Inflammatory macrophage (primary cell): Measurements from ENCODE around the gene FNIP1.
A peak's percentile ranks its signal among the peaks of the same experiment; 100 is the strongest.
"Not testable (repeated sequence)": the region's sequence is repeated elsewhere in the genome, so short reads cannot be mapped to it uniquely, and the experiment has no call there.

Source experiments
- DNase-seq, 2 donors: peaks; one replicate each; pipeline ENCODE4 v3.0.0-alpha.2; 2020 to 2022

FNIP1 gene

DNA sequence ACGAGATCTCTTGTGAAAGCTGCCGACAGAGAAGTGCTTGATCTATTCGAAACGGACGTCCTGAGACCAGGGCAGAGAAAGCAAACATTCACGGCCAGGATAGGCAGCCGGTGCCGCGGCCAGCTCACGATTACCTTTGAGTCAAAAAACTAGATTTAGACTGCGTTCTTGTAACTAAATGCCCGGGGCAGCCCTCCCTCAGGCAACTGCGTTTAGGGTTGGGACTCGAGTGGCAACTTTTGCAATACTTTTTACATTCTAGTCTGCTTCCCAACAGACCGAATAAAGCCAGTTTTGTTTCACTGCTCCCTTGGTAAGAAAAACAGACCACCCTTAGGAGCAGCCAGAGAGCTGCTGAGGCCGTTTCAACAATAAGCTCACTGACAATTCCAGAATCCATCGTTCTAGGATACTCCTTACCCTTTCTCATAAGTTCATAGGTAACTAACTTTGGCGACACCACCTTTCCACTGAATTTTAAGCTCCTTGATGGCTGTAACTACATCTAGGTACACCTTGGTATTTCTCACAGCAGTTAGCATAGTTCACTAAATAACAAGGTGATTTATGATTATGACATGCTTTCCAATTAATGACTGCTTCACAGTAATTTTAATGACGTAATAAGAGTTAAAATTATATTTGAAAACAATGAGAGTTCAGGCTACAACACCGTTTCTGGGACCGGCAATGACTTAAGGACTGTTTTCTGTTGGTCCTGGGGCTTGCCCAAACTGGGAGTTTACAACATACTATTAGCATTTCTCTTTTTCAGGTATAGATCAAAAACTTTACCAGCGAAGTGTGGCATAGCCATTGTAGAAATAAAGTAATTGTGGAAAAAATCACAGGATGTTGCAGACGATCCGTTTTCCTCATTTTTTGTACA lies 160.9 kb downstream of the FNIP1 start:
- DNase-seq, result peak; percentile 26 to 31

DNA sequence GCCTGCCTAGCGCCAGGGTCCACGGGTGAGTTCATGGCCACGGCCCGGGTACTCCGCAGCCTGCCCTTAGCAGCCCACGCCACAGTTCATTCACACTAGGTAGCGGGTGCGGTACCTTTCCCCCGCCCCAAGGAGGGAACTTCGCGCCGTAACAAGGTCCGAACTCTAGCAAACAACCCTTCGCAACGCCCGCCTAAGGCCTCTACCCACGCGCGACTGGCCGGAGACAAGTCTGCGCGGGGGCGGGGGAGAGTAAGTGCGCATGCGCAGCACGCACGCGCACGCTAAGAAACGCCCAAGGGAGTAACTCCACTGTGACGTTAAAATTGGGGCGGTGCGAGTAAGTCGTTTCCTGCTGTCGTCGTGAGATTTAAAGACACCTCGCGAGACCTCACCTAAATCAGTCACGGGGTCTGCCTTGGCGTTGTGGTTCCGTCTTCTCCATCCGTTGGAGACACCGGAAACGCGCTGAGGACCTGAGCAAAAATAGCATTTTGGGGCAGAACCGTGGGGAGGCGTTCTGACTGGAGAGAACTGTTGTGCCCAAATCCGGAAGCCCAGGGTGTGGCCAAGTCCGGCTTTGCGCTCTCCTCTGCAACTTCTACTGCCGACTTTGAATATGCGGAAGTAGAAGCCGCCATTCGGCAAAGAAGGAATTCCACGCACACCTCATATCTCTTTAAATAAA lies 161.7 kb downstream of the FNIP1 start, which contains the start of gene RAPGEF6:
TSS of gene RAPGEF6 (minus strand) at position 234 of the 688 bp plus-strand sequence. CDS start at position 35, 199 bp downstream.
- peak; percentile 100 for DNase-seq

DNA sequence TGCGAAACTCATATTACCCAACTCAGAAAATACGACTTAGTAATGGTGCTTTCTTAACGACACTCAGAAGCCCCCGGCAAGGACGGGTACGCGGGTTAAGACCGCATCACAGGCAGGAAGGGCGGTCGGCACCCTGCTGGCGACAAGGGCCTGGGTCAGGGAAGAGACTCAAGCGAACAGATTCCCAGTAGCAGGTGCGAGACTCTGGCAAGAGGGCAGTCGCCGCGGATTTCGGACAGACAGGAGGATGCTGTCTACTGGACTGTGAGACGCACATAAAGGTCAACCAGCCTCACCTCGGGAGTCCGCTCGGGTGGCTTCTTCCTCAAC lies 162.2 kb downstream of the FNIP1 start:
- peak; percentile 46 to 54 for DNase-seq

DNA sequence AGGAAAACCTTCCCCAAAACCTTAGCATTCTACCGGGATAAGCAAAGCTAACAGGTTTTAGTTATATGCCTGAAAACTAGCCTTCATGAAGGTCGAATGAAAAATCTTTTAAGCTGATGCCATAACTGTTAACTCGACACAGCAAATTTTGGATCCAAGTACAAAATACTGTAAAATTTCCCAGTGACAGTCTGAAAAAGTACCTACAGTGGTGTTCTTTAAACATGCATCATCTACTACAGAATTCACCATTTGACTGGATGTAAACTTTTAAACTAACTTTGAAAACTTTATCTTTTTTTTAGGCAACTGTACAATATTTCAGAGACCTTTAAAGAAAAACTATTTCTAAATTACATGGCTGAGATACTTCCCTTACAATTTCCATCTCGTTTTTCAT lies 162.6 kb downstream of the FNIP1 start:
- DNase-seq, result no peak

DNA sequence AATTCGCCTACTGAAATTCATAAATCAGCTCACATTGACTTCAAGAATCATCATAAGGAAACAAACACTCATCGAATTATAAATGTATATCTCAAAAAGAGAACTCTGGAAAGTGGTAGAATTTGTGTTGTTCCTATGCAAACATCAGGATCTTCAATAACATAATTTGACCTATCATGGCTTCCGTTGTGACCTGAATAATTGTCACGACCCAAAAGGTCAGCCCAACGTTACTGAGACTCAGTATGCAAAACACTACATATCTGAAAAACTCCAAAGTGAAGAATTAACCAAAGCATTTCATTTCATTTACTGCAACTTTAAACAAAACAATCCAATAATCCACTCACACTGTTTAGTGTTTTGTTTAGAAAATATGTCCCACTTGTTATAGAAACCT lies 163.0 kb downstream of the FNIP1 start:
- peak in 1 of 2 donors; percentile 17 for DNase-seq

DNA sequence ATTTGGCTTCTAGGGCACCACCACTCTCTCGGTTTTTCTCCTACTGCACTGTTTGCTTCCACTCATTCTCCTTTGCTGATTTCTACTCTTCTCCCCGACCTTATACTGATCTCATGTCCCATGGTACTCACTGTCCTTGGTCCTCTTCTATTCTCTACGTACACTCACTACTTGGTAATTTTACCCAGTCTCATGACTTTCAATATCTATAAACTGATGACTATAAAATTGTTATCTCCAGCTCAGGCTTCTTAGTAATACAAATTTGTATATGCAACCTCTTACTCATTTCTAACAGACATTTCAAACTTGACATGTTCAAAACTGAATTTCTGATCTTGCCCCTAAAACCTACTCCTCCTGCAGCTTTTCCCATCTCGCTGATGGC lies 165.9 kb downstream of the FNIP1 start:
- DNase-seq, result no peak

DNA sequence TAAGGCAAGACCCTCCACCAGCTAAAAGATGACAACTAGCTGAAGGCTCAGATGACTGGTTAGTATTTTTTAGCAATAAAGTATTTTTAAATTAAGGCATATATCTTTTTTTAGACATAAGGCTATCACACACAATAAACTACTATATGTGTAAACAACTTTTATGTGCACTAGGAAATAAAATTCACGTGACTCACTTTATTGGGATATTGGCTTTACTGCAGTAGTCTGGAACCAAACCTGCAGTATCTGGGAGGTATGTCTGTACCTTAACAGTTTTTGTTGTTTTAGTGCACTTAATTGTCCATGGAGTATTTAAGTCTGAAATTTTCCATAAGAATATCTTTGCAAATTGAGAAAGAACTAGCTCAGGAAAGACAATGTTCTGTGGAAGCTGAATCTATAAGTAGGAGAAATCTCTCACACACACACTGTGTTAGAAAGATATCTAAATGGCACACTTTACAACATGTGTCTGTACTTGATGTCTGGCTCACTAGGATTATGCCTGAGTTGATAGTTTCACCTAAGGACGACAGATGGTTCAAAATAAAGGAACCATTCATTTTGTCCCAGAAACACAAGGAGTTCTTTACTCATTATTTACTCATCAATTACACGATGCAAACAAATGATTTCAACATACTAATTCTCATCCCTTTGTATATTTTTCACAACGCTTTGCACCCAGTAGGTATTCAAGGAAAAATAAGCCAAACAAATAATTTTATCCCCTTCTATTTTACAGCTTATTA lies 166.4 kb downstream of the FNIP1 start:
- no peak for DNase-seq

DNA sequence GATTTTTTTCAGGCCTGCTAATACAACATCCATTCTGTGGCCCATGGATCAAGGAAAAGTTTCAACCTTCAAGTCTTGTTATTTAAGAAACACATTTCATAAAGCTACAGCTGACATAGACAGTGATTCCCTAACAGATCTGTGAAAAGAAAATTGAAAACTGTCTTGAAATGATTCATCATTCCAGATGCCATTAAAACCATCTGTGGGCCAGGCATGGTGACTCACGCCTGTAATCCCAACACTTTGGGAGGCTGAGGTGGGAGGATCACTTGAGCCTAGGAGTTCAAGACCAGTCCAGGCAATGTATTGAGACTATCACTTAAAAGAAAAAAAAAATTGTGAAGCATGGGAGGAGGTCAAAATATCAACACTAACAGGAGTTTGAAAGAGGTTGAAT lies 167.8 kb downstream of the FNIP1 start:
- no peak for DNase-seq

DNA sequence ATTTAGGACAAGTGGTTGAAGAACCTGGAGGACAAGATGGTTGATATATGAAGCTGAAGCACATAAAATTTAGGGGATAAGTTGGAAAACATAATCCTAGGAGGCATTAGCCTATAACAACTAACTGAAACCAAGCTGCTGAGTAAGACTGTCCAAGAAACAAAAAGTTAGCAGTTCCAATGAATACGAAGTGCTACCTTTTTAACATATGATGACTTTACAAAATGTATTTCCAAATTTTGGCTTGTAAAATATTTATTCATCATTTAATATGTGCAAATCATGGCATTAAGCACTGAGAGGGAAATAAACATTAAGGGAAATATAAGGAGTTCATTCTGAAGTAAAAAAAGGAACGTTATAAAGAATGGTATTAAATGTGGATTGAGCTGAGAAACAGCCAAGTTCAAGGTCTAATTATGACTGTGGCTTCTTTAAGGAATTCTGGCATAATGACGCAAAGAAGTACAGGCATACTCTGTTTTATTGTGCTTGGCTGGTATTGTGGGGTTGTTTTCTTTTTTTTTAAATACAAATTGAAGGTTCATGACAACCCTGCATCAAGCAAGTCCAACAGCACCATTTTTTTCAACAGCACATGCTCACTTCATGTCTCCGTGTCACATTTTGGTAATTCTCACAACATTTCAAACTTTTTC lies 169.5 kb downstream of the FNIP1 start:
- no peak for DNase-seq

DNA sequence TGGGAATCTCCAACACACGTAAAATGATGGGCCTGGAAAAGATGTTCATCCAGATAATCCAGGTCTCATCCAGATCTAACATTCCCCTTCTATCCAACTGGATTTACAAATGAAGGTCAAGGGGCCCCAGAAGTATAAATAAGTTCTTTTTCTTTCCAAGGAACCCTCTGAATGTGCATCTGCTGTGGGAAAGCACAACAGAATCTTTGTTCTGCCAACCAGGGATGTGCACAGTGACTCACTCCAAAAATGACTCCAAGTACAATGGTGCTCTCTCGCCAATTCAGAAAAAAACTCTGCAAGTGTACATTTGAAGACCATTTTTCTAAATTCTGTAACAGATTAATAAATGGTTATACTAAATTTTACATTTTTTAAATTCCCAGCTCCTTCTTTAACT lies 174.2 kb downstream of the FNIP1 start:
- DNase-seq, result no peak

DNA sequence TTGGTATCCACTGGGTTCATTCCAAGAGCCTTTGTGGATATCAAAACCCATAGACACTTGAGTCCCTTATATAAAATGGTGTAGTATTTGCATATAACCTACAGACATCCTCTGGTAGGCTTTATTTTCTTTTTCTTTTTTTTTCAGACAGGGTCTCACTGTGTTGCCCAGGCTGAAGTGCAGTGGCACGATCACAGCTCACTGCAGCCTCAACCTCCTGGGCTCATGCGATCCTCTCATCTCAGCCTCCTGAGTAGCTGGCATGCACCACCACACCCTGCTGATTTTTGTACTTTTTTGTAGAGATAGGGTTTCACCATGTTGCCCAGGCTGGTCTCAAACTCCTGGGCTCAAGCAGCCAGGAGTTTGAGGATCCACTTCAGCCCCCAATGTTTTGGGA lies 175.7 kb downstream of the FNIP1 start:
- not testable (repeated sequence) for DNase-seq

DNA sequence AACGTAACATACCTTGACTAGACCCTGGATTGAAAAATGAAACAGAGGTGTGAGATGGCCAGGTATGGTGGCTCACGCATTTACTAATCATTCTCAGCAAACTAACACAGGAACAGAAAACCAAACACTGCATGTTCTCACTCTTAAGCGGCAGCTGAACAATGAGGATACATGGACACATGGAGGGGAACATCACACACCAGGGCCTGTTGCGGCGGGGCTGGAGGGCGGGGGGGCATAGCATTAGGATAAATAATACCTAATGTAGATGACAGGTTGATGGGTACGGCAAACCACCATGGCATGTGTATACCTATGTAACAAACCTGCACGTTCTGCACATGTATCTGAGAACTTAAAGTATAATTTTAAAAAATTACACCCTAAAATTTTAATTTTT lies 177.7 kb downstream of the FNIP1 start:
- DNase-seq, result no peak

DNA sequence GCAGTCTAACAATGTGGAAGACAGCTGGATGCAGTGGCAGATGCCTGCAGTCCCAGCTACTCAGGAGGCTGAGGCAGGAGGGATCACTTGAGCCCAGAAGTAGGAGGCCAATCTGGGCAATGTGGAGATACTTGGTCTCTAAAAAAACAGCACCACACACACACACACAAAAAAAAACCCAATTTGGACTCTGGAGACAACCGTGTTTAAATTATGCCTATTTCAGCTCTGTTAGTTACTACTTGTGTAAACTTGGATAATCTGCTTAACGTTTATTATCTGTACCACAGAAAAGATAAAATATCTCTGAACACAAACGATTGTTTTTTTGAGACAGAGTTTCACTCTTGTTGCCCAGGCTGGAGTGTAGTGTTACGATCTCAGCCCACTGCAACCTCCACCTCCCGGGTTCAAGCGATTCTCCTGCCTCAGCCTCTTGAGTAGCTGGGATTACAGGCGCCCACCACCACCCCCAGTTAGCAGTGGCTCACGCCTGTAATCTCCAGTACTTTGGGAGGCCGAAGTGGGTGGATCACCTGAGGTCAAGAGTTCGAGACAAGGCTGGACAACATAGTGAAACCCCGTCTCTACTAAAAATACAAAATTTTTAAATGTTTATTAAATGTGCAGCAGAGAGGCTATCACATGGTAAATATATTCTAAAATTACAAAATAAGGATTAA lies 179.5 kb downstream of the FNIP1 start:
- DNase-seq, result no peak

DNA sequence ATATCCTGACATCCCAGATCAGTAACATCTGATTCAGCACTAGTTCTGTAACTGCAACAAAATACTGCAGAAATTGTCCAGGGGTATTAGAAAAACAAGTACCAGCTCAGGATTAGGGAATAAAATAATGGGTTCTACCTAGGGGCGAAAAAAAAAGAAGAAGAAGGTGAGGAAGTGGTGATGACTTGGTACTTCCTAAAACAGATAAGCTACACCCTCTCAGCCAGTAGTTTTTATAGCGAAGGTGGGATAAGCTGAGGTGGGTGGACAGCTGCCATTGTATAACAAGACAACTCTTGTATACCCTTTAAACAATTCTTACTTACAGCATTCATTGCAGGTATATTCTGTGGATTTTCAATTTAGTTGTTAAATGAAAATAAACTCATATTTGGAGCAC lies 180.9 kb downstream of the FNIP1 start:
- DNase-seq, result no peak

DNA sequence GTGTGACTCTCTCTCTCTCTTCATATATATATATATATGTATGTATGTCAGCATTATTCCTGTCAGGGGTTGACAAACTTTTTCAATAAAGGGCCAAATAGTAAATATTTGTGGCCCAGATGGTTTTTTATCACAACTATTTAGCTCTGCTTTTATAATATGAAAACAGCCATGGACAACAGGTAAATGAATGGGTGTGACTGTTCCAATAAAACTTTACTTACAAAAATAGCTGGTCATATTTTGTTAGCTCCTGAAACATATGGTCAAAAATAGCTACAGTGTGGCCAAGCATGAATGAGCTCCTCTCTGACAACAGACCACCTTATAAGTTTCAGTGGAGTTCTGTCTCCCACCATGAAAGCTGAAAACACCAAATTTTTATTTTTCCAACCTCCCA lies 183.4 kb downstream of the FNIP1 start:
- no peak for DNase-seq

DNA sequence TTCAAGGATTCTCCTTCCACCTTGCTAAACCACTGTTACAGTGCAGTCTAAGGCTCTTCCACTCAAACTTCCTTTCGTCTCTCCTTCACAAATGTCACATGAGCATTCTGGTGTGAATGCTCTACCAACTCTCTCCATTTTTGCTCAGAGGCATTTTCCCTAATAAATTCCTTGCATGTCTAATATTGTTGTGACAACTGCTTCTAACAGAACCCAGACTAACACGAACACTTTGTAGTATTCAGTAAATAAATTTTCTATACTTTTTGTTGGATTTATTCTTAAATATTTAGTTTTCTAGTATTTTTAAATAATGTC lies 185.8 kb downstream of the FNIP1 start:
- DNase-seq, result no peak

DNA sequence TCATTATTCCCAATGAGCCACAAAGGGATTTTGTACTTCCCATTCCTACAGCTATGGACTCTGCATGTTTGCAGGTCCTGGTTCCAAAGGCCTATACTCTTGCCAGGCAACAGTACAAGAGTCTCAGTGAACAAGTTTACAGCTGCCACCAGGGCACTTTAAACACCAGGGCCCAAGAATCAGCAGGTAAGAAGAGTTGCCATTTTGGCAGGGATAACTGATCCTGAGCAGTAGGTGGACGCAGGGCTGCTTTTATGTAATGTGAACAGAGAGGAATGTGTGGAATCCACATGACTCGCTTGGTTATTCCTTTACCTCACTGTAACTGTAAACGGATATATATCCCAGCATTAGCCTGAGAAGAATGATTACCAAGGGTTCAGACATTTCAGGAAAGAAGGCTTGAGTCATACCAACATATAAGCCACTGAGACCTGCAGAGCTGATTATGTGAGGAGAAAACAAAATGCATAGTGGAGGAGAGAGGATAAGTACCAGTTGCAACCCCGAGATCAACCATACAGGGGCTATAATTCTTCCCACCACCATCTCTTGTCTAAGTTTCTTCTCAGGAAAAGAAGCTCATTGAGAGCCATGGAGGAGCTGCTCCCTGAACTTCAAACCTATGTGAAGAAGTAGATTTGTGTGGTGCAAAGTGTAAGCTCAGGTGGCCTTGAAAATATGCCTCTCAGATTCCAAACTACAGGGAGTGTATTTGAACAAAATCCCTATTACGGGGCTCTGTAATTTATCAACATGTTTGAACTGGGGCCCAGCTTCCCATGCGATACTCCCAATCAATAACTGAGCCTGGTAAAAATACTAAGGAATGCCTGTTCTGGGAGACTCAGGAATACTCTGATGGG lies 186.4 kb downstream of the FNIP1 start:
- DNase-seq, result no peak

DNA sequence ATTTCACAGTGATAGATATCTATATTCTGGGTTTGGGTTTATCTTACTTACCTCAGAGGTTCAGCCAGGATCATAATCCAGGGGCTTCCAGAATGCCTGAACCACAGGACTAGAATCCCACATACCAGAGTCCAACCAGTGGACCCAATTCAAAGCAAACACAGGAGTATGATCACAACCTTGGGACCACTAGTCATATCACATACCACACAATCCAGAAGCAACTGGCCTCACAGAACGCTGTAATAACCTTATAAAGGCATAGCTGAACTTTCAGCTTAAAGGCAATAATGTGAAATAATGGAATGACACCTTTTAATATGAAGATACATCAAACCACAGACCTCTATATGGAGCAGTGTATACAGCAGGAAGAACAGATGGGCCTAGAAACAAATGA lies 187.0 kb downstream of the FNIP1 start:
- DNase-seq, result no peak

DNA sequence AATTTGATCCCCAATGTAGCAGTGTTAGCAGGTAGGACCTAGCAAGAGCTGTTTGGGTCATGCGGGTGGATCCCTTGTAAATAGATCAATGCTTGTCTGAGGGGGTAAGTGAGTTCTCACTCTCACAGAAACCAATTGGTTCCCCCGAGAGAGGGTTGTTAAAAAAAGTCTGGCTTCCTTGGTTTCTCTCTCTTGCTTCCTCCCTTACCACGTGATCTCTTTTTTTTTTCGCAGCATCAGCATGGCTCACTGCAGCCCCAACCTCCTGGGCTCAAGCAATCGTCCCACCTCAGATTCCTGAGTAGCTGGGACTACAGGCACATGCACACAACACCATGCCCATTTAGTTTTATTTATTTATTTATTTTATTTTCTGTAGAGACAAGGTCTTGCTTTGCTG lies 188.2 kb downstream of the FNIP1 start:
- no peak for DNase-seq

DNA sequence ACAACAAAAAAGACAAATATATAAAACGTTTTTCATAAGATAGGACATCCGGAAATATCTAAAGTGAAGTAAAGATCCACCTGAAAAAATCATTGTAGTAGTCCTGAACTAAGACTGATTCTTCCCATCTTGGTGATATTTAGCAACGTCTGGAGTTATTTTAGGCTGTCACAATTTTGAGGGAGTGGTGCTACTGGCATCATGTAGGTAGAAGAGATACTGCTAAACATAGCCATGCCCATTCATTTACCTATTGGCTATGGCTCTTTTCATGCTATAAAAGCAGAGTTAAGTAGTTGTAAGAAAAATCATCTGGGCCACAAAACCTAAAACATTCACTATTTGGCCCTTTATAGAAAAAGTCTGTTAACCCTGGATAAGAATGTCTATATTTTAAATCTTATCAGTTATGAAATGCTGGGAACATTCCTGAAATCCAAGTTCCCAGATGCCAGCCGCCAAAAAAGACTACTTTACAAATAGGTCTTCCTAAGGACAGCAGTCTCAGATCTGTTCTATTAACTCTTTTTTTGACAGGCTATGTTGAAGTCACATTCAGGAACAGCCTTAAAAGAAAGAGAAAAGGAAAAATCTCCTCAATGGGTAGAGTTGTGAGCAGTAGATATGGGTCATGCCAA lies 188.8 kb downstream of the FNIP1 start:
- no peak for DNase-seq

DNA sequence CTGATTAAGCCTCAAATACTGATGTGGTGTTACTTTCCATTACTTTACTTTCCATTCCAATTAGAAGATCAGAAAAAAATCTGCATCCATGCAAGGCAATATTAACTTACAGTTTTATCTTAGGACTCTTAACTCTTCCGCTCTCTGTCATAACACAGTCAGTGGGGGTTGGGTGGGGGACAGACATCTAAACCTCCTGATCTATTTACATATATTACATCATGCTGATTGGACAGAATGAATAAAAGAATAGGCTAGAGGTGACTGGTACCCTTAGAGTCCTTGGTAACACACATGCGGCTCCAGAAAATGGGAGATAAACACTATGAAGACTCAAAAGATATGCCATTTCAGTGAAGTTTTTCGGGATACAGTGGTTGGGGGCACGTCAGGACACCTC lies 189.4 kb downstream of the FNIP1 start:
- DNase-seq, result no peak
